ENCODE data around the gene GATAD2B.

The GATAD2B gene

GRCh38 chr1:153764310-153764709 lies 158.5 kb downstream of the GATAD2B start:
- TF ChIP-seq CTCF (IDR thresholded peaks at IDR 0.05; ENCODE audit: low read depth, low read length, missing control alignments): no peak
- in situ Hi-C loops (cut with HindIII; ENCODE audit: low sequenced_read_pairs): no loop called here
- DNase-seq (ENCODE audit: low read depth): no peak
- H3K4me3 ChIP-seq (ENCODE audit: low read depth, low read length): no peak overlapping the region

GRCh38 chr1:153763365-153764225 lies 159.2 kb downstream of the GATAD2B start:
- no peak for TF ChIP-seq CTCF (IDR thresholded peaks at IDR 0.05; ENCODE audit: low read depth, low read length, missing control alignments)
- H3K4me3 ChIP-seq (ENCODE audit: low read depth, low read length): no peak overlapping the region
- DNase-seq (ENCODE audit: low read depth): no peak
- in situ Hi-C loops (cut with HindIII; ENCODE audit: low sequenced_read_pairs): no loop called here

GRCh38 chr1:153760440-153760839 lies 162.3 kb downstream of the GATAD2B start:
- in situ Hi-C loops (cut with HindIII; ENCODE audit: low sequenced_read_pairs): no loop called here
- no peak for TF ChIP-seq CTCF (IDR thresholded peaks at IDR 0.05; ENCODE audit: low read depth, low read length, missing control alignments)
- no peak overlapping the region for H3K4me3 ChIP-seq (ENCODE audit: low read depth, low read length)
- DNase-seq (ENCODE audit: low read depth): no peak
